HepG2 (cell line): ENCODE results near the gene CCDC178. TPM values are rescaled to one million over a fixed set of nuclear protein-coding genes. Genes with fewer than 3 reads are reported as not detected.

ENCODE experiments used
- ATAC-seq: fragments of 200-7000 bp; cut with Tn5 transposase; 3 replicates; pipeline ENCODE4 v1.9.1; 2020; ENCODE audit warnings: mild to moderate bottlenecking, moderate library complexity
- BruUV-seq: library from RNA; stranded (reverse); fragments of 400-500 nt; replicated peaks from 2 replicates; lab custom pipeline; 2021; lab: Mats Ljungman, UMichigan
- CTCF ChIA-PET: fragments of 300-600 bp; formaldehyde crosslinking; extraction: SDS; loops from one replicate; lab custom pipeline; 2021; ENCODE audit warnings: low total read pairs, inconsistent platforms, low intra/inter-chr PET ratio; lab: Yijun Ruan, JAX
- POLR2A ChIA-PET: fragments of 350-600 bp; sonication (Branson Sonifier 250); formaldehyde crosslinking; loops from one replicate; lab custom pipeline; 2020; ENCODE audit warnings: antibody characterized with exemption, inconsistent platforms; lab: Yijun Ruan, JAX
- DNase-seq: peaks from one replicate; pipeline ENCODE4 v3.0.0-alpha.2; 2015; ENCODE audit warnings: low spot score
- FAIRE-seq: peaks from 3 replicates; lab custom pipeline; 2011; peaks lifted over from hg19 to GRCh38; lab: Jason Lieb, UNC
- H2AFZ ChIP-seq: one replicate; pipeline ENCODE4 v1.6.1; 2011; ENCODE audit warnings: low read length, inconsistent platforms
- H3K27ac ChIP-seq: fragments of 300-600 bp; 3 replicates; pipeline ENCODE4 v1.8.0; 2011; ENCODE audit warnings: mixed run types, mild to moderate bottlenecking, mixed read lengths, low read length, inconsistent platforms; ENCODE audit not compliant: insufficient read depth; ENCODE audit errors: extremely low read length
- H3K27me3 ChIP-seq, 2 experiments: fragments of 200-600 bp in 1 of 2; 2 replicates in 1 of 2; 3 replicates in 1 of 2; pipeline versions ENCODE4 v1.6.0 to v1.8.0; 2011; ENCODE audit warnings: low read length in 2 of 2, mild to moderate bottlenecking in 2 of 2, moderate library complexity in 2 of 2, inconsistent platforms in 1 of 2; ENCODE audit not compliant: insufficient read depth in 2 of 2, control insufficient read depth in 1 of 2
- H3K36me3 ChIP-seq, 2 experiments: fragments of 200-600 bp in 1 of 2; replicated peaks in 1 of 2; 2 replicates in 1 of 2; 3 replicates in 1 of 2; pipeline versions ENCODE4 v1.5.1 to v1.8.0; 2011; ENCODE audit warnings: low read length in 2 of 2, inconsistent platforms in 1 of 2; ENCODE audit not compliant: insufficient read depth in 2 of 2, control insufficient read depth in 1 of 2
- H3K4me1 ChIP-seq: 2 replicates; pipeline ENCODE4 v1.5.1; 2012; ENCODE audit warnings: low read length, inconsistent platforms; ENCODE audit not compliant: insufficient read depth
- H3K4me2 ChIP-seq: 2 replicates; pipeline ENCODE4 v1.6.0; 2011; ENCODE audit warnings: low read depth, low read length, inconsistent platforms
- H3K4me3 ChIP-seq, 3 experiments: fragments of 200-600 bp in 1 of 3; sonication (generic), shearing (Covaris generic) in 1 of 3; replicated peaks in 1 of 3; 2 replicates each; pipeline ENCODE4 v1.5.1; 2011 to 2016; ENCODE audit warnings: low read length in 3 of 3, inconsistent platforms in 2 of 3, low read depth in 2 of 3, mild to moderate bottlenecking in 2 of 3, control low read depth in 1 of 3, mixed read lengths in 1 of 3; ENCODE audit not compliant: insufficient read depth in 1 of 3
- H3K79me2 ChIP-seq: one replicate; pipeline ENCODE4 v1.6.1; 2011; ENCODE audit warnings: low read length, inconsistent platforms; ENCODE audit not compliant: insufficient read depth
- H3K9ac ChIP-seq: 2 replicates; pipeline ENCODE4 v1.6.0; 2011; ENCODE audit warnings: mild to moderate bottlenecking, low read depth, low read length, inconsistent platforms; ENCODE audit not compliant: insufficient read depth
- H3K9me3 ChIP-seq: 2 replicates; pipeline ENCODE4 v1.5.1; 2012; ENCODE audit warnings: mild to moderate bottlenecking, low read length
- H4K20me1 ChIP-seq: 2 replicates; pipeline ENCODE4 v1.6.0; 2011; ENCODE audit warnings: inconsistent platforms, mild to moderate bottlenecking, low read length, moderate library complexity; ENCODE audit not compliant: insufficient read depth
- AKAP8 ChIP-seq: sonication (generic); formaldehyde crosslinking; IDR thresholded peaks from 2 replicates; pipeline ENCODE4 v1.5.1; 2020; ENCODE audit warnings: mild to moderate bottlenecking, missing genetic modification reagents
- DNMT3B ChIP-seq: conservative IDR thresholded peaks from 2 replicates; pipeline ENCODE4 v1.6.1; 2016; ENCODE audit warnings: missing biosample characterization, control low read depth
- ELF3 ChIP-seq: IDR thresholded peaks from 2 replicates; pipeline ENCODE4 v1.6.1; 2016; ENCODE audit warnings: missing genetic modification reagents, missing compliant biosample characterization
- FOXK1 ChIP-seq: sonication (generic); formaldehyde crosslinking; IDR thresholded peaks from 2 replicates; pipeline ENCODE4 v1.4.0; 2020; ENCODE audit warnings: low read depth, missing genetic modification reagents, borderline replicate concordance
- HOMEZ ChIP-seq: IDR thresholded peaks from 2 replicates; pipeline ENCODE4 v1.6.1; 2016; ENCODE audit warnings: low read depth
- ISL2 ChIP-seq: sonication (generic); formaldehyde crosslinking; IDR thresholded peaks from 2 replicates; pipeline ENCODE4 v1.5.0; 2020; ENCODE audit warnings: missing genetic modification reagents
- NFAT5 ChIP-seq: sonication (generic); formaldehyde crosslinking; IDR thresholded peaks from 2 replicates; pipeline ENCODE4 v1.4.0; 2020; ENCODE audit warnings: missing genetic modification reagents
- SRY ChIP-seq: sonication (generic); formaldehyde crosslinking; IDR thresholded peaks from 2 replicates; pipeline ENCODE4 v1.8.0; 2022; ENCODE audit warnings: mild to moderate bottlenecking, missing genetic modification reagents
- SSRP1 ChIP-seq: IDR thresholded peaks from 2 replicates; pipeline ENCODE4 v1.6.1; 2016; ENCODE audit warnings: control low read depth
- TBL1XR1 ChIP-seq: fragments of 150-350 bp; IDR thresholded peaks from 2 replicates; pipeline ENCODE4 v1.6.1; 2014; ENCODE audit warnings: borderline replicate concordance, low read length; ENCODE audit not compliant: partially characterized antibody
- ZNF136 ChIP-seq: sonication (generic); formaldehyde crosslinking; IDR thresholded peaks from 2 replicates; pipeline ENCODE4 v1.8.1; 2022; ENCODE audit warnings: low read depth, mild to moderate bottlenecking, moderate library complexity, missing genetic modification reagents
- ZNF354B ChIP-seq: sonication (generic); formaldehyde crosslinking; IDR thresholded peaks from 2 replicates; pipeline ENCODE4 v1.8.0; 2022; ENCODE audit warnings: mild to moderate bottlenecking, missing genetic modification reagents
- ZNF616 ChIP-seq: sonication (generic); formaldehyde crosslinking; IDR thresholded peaks from 2 replicates; pipeline ENCODE4 v1.5.0; 2020; ENCODE audit warnings: low read depth, mild to moderate bottlenecking, missing genetic modification reagents
- ZSCAN9 ChIP-seq: IDR thresholded peaks from 2 replicates; pipeline ENCODE4 v1.6.1; 2016; ENCODE audit warnings: borderline replicate concordance
- WGBS: methylation state at CpG from one replicate; pipeline ENCODE4 v1.1.6; 2017; ENCODE audit warnings: low lambda C conversion rate; 5-methylcytosine and 5-hydroxymethylcytosine counted together
- in situ Hi-C: cut with HindIII; loops from 2 replicates; pipeline ENCODE4 v1.10.0; 2017; ENCODE audit warnings: low pct_unique_long_range_greater_than_20kb; ENCODE audit not compliant: extremely low pct_ligation_motif_present
- intact Hi-C: fragments of 100-400 bp; cut with micrococcal nuclease; formaldehyde crosslinking; loops from one replicate; pipeline ENCODE4 v1.10.0; 2022; ENCODE audit not compliant: unreplicated experiment
- polyA plus RNA-seq, 8 experiments: library from polyadenylated mRNA; depleted of rRNA in 3 of 8; stranded (reverse) in 7 of 8; unstranded in 1 of 8; fragments of >200 nt; fragmentation: Illumina TruSeq in 4 of 8; extraction: Trizol in 4 of 8; gene quantifications; 2 replicates each; pipeline versions ENCODE4 v1.2.1 to v1.2.3, GENCODE V29; 2011 to 2016; ENCODE audit warnings: low read depth in 4 of 8, missing spikeins in 1 of 8, mixed read lengths in 1 of 8; ENCODE audit not compliant: insufficient read depth in 1 of 8
- total RNA-seq, 5 experiments: library from RNA; depleted of rRNA; stranded (reverse); fragments of >200 nt; fragmentation: Illumina TruSeq; extraction: Trizol; gene quantifications; 2 replicates each; pipeline ENCODE4 v1.2.3, GENCODE V29; 2016; ENCODE audit warnings: low read depth in 1 of 5

Gene CCDC178
- total and polyA plus RNA-seq, 2 of the 13 experiments (the other 11 are each of a cell fraction or from before 2014, with no cell fraction given) = not detected

- no peaks in the 10 kb centered on the region for H3K4me1 ChIP-seq
- no peaks in the 10 kb centered on the region for H3K9me3 ChIP-seq
- no peak for TF ChIP-seq DNMT3B (CRISPR knock-in tag)
- TF ChIP-seq TBL1XR1 = no peak
- no peak for TF ChIP-seq NFAT5 (CRISPR knock-in tag)
- no peak for TF ChIP-seq SRY (CRISPR knock-in tag)
- TF ChIP-seq ISL2 (CRISPR knock-in tag) = no peak
- TF ChIP-seq ZNF136 (CRISPR knock-in tag) = no peak
- TF ChIP-seq HOMEZ = no peak
- no peak for TF ChIP-seq FOXK1 (CRISPR knock-in tag)
- TF ChIP-seq ELF3 = no peak
- no peak for TF ChIP-seq ZNF616 (CRISPR knock-in tag)
- TF ChIP-seq ZSCAN9 = no peak
- TF ChIP-seq ZNF354B = no peak
- no peak for TF ChIP-seq AKAP8 (CRISPR knock-in tag)
- no peak for TF ChIP-seq SSRP1 (CRISPR knock-in tag)
- ATAC-seq (no peak), FAIRE-seq (no peak), DNase-seq (no peak)
- no TSS peak for BruUV-seq
- H3K36me3 ChIP-seq = no peaks in the 10 kb centered on the region
- ChIA-PET POLR2A (no interaction called here), CTCF (no interaction called here)
- WGBS = 0% methylated on average over 1 of the region's 1 CpG
- H3K9ac ChIP-seq = no peak overlapping the region
- no peak overlapping the region for H2AFZ ChIP-seq
- no peak overlapping the region for H3K4me2 ChIP-seq
- H3K4me3 ChIP-seq = no peak overlapping the region
- intact Hi-C loops (no loop called here), in situ Hi-C loops (no loop called here)
- H4K20me1 ChIP-seq = no peaks in the 10 kb centered on the region
- no peaks in the 10 kb centered on the region for H3K27me3 ChIP-seq
- no peaks in the 10 kb centered on the region for H3K79me2 ChIP-seq
- no peak overlapping the region for H3K27ac ChIP-seq
Observed at GRCh38 chr18:33157893-33158292, 282.6 kb downstream of the CCDC178 start.
